Endometrium (tissue), 2 donors: ENCODE results near the gene ACVR1.

Source experiments
- FAIRE-seq: peaks from 2 replicates; lab custom pipeline; 2012; peaks lifted over from hg19 to GRCh38; lab: Jason Lieb, UNC
- donor health status: control.
- donor health status: control.

The ACVR1 gene

DNA sequence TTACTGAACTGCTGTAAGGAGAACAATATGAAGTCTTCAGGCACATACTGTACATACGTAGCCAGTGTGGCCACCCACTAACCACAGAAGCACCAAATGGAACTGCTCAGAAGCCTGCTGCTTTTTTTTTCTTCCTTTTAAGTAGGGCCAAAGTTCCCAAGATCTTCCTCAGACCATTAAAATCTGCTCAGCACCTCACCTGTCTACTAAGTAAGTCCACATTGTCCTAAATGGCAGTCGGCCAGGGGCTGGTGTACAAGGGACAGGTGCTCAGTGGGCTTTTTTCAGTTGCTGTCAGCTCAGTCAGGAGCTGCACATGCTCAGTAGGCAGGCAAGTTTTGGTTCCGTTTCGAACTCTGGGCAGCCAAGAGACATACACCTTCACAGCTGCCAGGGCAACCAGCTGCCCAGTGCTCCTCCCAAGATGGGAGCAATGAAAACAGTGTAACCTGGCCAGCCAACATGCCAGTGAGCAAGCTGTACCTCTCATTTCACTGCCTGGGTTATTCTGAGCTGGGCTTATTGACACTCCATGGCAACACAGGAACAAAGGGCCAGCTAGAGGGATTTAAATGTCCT, 86.1 kb downstream of the ACVR1 start:
- no peak for FAIRE-seq

DNA sequence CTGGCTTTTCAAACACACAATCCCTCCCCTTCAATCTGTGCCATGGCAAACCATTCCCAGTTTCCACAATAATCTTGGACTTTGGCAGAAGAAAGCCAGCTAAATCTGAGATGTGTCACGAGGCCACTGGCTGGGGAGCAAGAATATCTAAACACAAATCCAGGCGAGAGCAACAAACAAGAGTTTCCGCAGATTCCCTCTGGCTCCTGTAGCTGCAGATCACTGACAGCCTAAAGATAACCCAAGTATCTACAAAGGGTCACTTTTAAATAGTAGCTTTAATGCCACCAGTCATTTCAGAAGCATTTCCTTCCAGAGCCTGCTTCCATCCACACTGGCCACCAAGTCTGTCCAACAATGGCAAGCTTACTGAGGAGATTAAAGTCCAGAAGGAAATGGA, 86.9 kb downstream of the ACVR1 start:
- FAIRE-seq: no peak

DNA sequence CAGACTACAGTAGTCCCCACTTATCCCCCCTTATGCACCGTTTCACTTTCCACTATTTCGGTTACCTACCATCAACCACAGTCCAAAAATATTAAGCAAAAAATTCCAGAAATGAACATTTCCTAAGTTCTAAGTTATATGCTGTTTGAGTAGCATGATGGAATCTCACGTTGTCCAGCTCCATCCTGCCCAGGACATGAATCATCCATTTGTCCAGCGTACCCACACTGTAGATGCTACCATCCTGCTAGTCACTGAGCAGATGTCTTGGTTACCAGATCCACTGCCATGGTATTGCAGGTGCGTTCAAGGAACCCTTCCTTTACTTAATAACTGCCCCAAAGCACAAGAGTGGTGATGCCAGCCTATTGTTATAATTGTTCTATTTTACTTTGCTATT, 87.9 kb downstream of the ACVR1 start:
- no peak for FAIRE-seq

DNA sequence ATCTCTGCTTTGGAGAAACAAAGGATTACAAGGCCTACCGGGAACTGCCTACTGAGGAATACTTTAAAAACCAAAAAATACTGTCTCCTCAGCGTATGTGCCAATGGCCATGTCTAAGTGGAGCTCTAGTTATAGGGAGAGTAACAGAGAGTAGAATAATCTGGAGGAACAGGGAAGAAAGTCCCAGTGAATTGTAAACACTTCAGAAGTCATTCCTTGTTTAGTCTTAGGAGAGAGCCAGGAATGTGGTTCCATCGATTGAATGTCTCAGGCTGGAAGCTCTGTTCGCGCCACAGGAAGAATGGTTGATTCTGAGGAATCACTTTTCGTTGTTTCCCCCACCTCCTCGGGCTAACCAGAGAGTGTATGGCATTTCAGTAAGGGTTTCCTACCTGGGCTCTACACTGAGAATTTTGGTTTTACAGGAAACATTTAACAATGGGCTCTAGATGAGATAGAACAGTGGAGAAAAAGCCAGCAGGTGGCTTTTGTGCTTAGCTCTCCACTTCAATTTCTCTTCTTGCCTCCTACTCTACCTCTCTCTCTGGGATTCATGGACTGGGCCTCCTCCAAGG, 88.7 kb downstream of the ACVR1 start:
- no peak for FAIRE-seq

DNA sequence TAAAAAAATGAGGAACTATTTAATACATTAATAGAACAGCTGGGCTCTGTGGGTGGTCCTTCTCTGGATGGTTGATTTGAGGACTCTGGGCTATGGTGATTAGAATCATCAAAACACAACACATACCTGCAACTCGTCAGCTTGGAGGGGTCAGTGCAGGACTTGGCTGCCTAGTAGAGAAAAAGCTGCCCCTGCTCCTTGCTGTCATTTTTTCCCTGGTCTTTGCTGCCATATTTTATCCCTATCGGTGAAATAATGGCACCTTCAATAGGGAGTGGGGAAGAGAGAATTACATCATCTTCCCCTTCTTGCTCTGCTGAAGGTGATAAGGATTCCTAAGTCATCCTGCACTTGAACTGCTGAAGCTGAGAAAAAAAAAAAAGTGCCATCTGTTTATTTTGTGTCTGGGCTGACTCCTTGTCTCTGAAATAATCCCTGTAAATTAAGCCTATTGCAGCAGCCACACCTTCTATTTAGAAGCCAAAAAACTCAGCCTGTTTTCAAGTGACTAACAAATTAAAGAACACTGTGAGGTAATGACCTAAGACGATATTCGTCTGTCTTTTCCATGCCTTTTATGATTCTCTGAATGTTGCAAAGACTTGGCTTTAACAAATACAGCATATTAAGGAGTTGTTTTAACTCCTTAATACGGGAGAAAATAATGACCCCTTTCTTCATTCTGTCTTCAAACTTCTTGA, 89.3 kb downstream of the ACVR1 start:
- no peak for FAIRE-seq

- FAIRE-seq: no peak
Observed at GRCh38 chr2:157785866-157786662, 90.1 kb downstream of the ACVR1 start.

DNA sequence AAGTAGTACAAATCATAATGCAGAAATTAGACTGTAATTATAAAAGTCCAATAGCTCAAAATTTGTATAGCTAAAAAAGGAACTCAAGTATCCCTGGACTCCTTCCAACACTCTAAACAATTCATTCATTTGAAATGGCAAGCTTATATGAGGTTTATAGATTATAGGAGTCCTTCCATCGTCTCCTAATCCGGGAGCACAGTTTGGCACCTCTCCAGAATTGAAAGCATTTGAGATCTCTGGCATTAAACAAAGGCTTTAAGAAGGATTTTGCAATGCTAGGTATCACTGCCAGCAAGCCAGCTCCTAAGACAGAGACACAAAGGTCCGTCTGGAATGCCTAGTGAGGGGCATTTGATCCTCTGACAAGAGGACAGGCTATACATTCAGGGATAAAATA, 90.9 kb downstream of the ACVR1 start:
- FAIRE-seq: no peak

- FAIRE-seq: no peak
Observed at GRCh38 chr2:157784823-157785175, 91.3 kb downstream of the ACVR1 start.

DNA sequence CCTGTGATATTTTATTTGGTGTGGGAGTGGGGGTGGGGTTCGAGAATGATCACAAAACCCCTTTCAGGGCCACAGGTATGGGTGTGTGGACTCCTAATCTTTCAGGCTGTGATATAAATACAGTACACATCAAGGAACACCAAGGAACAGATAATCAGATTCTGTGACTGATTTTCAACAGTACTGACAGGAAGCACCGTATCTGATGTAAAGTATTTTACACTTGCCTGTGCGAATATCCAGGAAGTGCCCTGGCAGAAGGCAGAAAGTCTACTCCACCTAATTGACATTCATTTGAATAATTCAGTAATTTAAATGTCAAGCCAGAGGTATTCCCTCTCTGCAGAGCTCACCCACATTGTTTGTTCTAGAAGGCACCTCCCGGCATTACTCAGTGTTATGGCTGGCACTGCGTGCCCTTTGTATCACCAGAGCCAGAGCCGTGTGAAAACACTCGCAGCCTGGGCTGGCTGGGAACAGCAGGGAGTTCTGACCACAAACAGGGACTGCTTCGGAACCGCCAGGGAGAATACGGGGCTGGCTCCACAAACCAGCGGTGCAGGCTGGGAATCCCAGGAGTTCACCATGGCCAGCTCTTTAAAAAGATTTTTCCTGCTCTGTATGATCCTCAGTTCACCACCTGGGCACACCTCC, 91.8 kb downstream of the ACVR1 start:
- no peak for FAIRE-seq

DNA sequence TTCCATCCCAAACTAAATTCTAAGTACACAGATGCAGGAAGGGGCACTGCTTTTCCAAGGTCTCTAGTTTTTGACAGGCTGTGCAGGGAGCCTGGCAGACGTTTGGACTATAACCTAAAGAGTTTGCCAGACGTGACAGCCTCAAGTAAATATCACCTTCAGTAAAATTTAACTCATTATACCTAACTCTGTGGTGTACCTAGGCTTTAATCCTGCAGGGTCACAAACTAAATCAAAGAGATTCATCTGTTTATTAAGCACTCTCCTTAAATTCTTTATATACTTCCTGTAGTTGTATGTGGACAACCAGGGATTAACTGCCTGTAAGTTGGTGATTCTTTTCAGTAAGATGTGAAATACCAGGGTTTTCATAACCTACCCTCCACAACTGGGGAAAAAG, 92.9 kb downstream of the ACVR1 start:
- no peak for FAIRE-seq

GRCh38 chr2:157782057-157782845, 93.9 kb downstream of the ACVR1 start:
- FAIRE-seq: no peak

DNA sequence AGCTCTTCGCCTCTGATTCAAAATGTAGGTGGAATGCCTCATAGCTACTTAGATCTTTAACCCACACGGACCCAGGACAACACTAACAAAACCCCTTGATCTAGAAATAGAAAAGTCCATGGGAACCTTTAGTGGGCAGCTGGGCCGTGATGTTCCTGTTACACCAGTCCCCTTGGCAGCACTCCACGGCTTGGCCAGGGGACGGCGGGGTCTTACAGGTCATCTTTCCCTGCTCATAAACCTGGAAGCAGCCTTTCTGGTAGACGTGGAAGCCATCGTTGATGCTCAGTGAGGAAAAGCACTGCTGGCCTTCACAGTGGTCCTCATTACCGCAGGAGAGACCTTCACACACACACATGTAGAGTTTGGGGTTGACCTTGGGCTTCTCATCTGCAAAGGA, 95.9 kb downstream of the ACVR1 start:
- no peak for FAIRE-seq

DNA sequence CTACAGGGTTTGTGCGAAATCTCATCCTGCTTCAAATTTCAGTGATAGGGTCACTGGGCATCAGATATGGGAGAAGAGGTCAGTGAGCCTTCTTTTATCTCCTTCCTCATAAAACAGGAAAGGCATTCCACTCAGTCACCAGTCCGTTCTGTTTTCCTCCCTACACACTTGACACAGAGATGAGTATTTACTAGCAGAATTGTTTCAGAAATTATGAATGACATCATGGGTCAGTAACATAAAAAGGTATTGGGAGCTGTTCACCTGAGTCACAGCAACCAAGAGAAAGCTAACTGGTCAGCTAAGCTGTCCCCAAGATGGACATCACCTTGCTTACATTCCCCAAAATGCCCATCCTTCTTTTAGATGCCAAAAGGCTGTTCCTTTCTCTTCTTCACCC, 96.3 kb downstream of the ACVR1 start:
- no peak for FAIRE-seq

- peak; percentile 87 for FAIRE-seq
Observed at GRCh38 chr2:157777427-157777826, 98.7 kb downstream of the ACVR1 start.

DNA sequence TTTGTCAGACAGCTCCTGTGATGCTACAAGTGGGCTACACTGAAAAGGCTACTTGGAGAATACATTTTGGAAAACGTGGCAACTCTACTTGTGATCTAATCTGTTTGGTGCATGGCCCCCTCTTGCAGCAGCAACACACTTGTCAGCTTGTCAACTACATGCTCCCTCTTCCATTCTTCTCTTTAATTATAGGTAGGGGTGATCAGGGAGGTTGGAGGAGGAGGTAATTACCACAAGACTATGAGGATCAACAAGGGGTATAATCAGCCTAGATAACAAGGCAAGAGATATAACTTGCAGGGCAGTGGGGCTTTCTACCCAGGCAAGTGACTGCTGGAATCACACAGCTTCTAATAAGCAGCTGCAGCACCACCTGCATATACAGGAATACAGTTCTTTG, 104.9 kb downstream of the ACVR1 start:
- FAIRE-seq: no peak

DNA sequence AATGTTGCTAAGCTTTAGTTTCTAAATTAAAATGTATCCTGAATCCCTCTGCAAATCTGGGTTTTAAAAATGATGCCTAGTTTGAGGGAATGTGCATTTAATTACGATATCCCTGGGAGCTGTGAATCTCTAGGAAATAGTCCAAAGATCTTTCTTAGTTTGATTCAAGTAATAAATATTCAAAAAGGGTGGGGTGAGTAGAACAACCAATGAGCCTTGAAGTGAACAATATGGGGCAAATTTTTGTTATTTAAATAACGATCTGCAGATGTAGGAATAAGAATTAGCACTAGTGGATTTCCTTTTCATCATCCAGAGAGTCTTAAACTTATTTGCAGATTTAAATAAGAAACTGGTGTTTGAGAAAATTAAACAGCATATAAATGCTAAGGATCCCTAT, 106.3 kb downstream of the ACVR1 start:
- no peak for FAIRE-seq

GRCh38 chr2:157764386-157764785, 111.7 kb downstream of the ACVR1 start:
- no peak for FAIRE-seq

DNA sequence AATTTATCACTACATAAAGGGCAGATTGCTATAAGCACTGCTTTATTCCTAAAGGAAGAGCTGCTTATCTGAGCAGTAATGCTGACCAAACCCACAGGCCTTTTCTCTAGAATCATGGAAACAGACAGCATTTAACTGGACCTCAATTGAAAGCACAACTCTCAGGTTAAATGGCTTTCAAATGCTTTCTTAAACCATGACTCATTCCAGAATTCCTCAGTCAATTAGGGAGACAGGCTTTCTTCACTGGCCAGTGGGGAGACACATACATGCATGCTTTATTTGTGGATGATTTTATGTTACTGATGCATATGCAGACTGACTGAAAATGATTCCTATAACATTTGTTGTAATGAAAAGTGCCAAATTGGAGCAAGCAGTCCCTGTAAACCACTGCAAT, 114.6 kb downstream of the ACVR1 start:
- FAIRE-seq: no peak

GRCh38 chr2:157760949-157761348, 115.2 kb downstream of the ACVR1 start:
- no peak for FAIRE-seq

DNA sequence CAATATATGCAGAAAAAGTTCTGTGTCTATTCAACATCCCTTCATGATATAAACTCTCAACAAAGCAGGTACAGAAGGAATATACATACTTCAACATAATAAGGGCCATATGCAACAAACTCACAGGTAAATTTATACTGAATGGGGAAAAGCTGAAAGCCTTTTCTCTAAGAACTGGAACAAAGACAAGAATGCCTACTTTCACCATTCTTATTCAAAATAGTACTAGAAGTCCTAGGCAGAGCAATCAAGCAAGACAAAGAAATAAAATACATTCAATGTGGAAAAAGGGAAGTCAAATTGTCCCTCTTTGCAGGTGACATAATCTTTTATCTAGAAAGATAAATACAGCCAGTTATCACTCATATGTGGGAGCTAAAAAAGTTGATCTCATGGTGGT, 116.3 kb downstream of the ACVR1 start:
- no peak for FAIRE-seq

- FAIRE-seq: no peak
Observed at GRCh38 chr2:157758586-157758985, 117.5 kb downstream of the ACVR1 start.

DNA sequence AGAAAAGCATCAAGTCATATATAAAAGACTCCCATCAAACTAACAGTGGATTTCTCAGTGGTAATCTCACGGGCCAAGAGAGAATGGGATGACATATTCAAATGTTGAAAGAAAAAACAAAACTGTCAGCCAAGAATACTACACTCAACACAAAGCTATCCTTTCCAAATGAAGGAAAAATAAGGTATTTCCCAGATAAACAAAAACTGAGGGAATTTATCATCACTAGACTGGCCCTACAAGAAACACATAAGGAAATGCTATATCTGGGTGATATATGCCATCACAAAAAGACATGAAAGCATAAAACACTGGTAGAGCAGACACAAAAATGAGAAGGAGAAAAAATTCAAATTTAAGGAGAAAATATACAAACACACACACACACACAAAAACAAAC, 118.6 kb downstream of the ACVR1 start:
- FAIRE-seq: no peak
